ENCODE results near the gene CD38. TPM values are rescaled to one million over a fixed set of nuclear protein-coding genes. Genes with fewer than 3 reads are reported as not detected.

CD38 gene
- total RNA-seq, 1 donor from 2014 or later, result 2.6 TPM

GRCh38 chr4:15899511-15899910 lies 121.4 kb downstream of the CD38 start:
- DNase-seq (ENCODE audit: low spot score), result no peak

GRCh38 chr4:15901007-15901406 lies 122.9 kb downstream of the CD38 start:
- DNase-seq (ENCODE audit: low spot score), result no peak

- no peak for DNase-seq (ENCODE audit: low spot score)
Measured at GRCh38 chr4:15901998-15902397, 123.9 kb downstream of the CD38 start.

GRCh38 chr4:15902746-15903145 lies 124.6 kb downstream of the CD38 start:
- DNase-seq (ENCODE audit: low spot score), result no peak

Other genes starting within 250 kb of the CD38 start
- gene FBXL5, start 123.0 kb upstream of the CD38 start, total RNA-seq, result 110 TPM
- 42.7 TPM for gene FAM200B, start 96.5 kb upstream of the CD38 start, total RNA-seq
- gene BST1, start 75.3 kb upstream of the CD38 start, total RNA-seq, result 18.6 TPM
- not detected for gene FGFBP1, start 160.4 kb downstream of the CD38 start, total RNA-seq
- not detected for gene FGFBP2, start 184.8 kb downstream of the CD38 start, total RNA-seq